NT2/D1 (cell line): ENCODE results near the gene CACNA1C.

Experiments
- SUZ12 ChIP-seq: IDR thresholded peaks from 2 replicates; pipeline ENCODE4 v1.6.1; 2011; ENCODE audit not compliant: insufficient read length, insufficient read depth; ENCODE audit errors: extremely low read depth
- ZNF274 ChIP-seq: IDR thresholded peaks from 2 replicates; pipeline ENCODE4 v1.6.1; 2011; ENCODE audit warnings: mild to moderate bottlenecking, low read depth, low read length

DNA sequence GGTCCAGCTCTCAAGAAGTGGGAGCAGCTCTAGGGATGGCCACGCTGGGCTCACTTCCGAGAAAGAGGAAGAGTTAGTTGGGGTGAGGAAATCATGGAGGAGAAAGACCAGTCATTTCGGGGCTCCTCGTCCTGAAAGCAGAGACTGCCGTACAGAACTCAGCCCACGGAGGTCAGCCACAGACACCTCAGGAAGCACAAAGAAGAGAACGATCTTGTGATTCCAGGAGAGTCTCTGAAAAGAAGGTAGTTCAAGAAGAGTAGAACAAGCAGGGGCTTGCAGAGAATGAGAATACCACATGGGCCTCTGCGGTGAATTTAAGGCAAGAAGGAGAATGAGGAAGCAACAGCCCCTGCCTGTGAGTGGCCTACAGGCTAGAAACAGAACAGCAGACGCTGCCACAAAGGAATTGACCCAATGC is 311.9 kb downstream of the CACNA1C start:
- TF ChIP-seq SUZ12 (no peak), ZNF274 (no peak)
